GM03348 (cell line): ENCODE data around the gene NFIC.
"Not testable (repeated sequence)": the region's sequence is repeated elsewhere in the genome, so short reads cannot be mapped to it uniquely, and the experiment has no call there.

Experiments used
- DNase-seq: peaks from one replicate; pipeline ENCODE4 v3.0.0; 2012; ENCODE audit warnings: low spot score

NFIC gene

GRCh38 chr19:3426433-3426832, 60.0 kb downstream of the NFIC start:
- no peak for DNase-seq

- DNase-seq, result not testable (repeated sequence)
Measured at GRCh38 chr19:3430366-3430680, 63.9 kb downstream of the NFIC start.

- DNase-seq, result no peak
Measured at GRCh38 chr19:3431760-3432397, 65.5 kb downstream of the NFIC start.

DNA sequence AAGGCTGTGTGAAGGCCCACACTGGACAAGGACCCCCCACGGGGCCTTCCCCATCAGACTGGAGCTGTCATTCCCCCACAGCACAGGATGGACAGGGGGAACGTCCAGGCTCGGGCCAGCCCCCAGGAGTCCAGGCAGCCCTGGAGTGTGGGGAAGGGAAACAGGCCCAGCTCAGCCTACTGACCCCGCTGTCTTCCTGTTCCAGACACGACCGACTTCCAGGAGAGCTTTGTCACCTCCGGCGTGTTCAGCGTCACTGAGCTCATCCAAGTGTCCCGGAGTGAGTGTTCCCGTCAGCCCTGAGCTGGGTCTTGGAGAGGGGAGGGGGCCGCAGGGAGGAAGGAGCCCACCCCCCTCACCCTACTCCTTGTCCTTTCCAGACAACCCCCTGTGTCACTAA, 66.9 kb downstream of the NFIC start:
- no peak for DNase-seq

DNA sequence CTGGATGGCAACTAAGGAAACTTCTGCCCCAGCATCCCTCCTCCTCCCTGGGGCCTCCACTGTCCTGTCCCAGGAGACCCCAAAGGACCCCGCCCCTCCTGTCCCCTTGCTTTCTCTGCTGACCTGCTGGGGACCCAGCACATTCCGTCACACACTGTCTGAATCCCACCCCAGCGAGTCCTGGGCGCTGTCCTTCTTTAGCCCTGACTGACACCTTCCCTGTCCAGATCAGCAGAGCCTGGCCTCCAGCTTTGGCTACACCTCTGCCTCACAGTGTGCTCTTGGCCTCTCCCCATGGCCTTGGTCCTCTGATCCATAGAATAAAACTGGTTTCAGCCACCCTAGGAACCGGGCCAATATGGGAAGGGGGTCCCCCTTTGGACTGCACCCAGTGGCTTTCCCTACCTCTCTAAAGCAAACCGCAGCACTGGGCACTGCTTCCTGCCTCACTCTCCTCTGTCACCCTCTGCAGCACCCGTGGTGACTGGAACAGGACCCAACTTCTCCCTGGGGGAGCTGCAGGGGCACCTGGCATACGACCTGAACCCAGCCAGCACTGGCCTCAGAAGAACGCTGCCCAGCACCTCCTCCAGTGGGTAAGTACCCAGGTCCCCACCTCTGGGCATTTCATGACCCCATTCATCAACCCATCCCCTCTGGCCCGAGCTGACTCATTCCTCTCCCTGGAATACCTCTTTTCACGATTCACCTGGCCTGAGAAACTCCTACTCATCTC, 67.6 kb downstream of the NFIC start:
- no peak for DNase-seq

DNA sequence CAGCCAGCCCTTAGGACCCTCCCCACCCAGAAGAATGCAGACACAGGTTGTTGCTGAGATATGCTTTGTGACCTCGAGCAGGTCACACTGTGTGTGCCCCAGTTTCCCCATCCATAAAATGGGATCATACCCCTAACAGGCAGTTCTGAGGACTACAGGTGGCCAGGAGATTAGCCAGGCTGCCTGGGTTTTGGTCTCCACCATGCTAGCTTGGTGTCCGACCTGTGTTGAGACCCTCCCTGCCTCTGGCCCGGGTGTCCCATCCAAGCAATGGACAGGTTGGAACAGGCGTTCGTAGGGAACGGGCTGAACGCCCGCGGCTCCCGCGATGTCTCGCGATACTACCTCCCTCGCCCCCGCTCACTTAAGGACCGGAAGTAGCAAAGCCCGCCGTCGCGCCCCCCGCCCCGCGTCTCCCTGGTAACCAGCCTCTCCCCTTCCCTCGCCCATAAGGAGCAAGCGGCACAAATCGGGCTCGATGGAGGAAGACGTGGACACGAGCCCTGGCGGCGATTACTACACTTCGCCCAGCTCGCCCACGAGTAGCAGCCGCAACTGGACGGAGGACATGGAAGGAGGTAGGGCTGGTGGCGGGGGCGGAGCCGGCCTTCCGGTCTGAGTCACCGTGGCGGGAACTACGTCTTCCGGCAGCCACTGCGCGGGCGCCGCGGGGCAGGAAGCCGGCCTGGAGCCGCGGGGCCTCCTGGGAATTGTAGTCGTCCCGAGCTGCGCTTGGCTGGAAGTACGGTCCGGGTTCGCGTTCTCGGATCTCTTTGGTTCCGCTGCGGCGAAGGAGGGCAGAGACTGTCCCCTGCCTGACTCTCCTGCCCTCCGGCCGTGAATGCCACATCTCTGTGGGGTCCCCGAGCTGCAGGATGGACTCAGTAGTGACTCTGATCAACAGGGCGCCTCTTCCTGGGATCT, 68.5 kb downstream of the NFIC start:
- peak; percentile 99 for DNase-seq

DNA sequence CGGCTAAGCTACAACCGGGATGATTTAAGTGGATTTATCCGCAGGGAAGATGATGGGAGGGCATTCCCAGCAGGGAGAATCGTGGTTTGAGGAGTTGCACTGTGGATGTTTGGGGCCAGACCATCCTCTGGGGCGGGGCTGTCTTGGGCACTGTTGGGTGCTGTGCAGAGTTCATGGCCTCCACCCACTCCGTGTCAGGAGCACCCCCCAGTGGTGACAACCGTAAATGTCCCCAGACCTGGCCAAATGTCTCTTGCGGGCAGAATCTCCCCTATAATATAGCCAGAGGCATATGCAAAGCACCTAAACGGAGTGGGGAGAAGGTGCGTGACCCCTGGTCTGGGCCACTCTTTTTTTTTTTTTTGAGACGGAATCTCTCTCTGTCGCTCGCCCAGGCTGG, 73.7 kb downstream of the NFIC start:
- peak; percentile 57 for DNase-seq

- no peak for DNase-seq
Measured at GRCh38 chr19:3441089-3441985, 75.0 kb downstream of the NFIC start.

- no peak for DNase-seq
Measured at GRCh38 chr19:3441986-3442329, 75.6 kb downstream of the NFIC start.

- no peak for DNase-seq
Measured at GRCh38 chr19:3442487-3443071, 76.2 kb downstream of the NFIC start.

DNA sequence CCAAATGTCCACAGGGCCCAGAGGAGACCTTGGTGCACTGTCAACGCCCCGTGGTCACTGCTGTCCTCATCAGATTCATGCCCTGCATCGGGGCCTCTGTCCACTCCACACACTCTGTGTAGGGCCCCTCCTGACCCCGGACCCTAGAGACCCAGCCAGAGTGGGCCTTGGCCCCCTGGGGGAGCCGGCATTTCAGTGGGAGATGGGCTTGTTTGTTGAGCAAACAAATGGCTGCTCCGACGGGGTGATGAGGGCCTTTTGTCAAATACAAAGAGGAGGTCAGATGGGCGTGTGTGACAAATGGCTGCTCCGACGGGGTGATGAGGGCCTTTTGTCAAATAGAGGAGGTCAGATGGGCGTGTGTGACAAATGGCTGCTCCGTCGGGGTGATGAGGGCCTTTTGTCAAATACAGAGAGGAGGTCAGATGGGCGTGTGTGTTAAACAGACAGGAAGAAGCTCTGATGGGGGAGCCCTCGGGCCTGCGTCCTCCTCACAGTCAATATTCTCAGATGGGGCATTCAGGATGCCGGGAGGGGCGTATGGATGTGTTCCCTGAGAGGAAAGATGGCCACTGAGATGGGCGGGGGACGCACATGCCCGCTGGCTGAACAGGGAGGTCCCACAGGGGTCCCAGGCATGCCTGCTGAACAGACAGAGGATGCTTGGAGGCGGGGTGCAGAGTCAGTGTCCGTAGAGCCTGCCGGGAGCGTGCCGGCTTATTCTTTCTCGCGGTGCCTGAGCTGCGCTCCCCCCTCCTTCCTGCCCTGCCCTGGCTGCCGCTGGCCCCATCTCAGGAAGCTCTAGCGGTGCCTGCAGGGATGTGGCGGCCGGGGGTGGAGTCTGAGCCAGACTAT, 77.7 kb downstream of the NFIC start:
- DNase-seq, result no peak

GRCh38 chr19:3444695-3445234, 78.4 kb downstream of the NFIC start:
- DNase-seq, result no peak

GRCh38 chr19:3446657-3447056, 80.3 kb downstream of the NFIC start:
- not testable (repeated sequence) for DNase-seq

DNA sequence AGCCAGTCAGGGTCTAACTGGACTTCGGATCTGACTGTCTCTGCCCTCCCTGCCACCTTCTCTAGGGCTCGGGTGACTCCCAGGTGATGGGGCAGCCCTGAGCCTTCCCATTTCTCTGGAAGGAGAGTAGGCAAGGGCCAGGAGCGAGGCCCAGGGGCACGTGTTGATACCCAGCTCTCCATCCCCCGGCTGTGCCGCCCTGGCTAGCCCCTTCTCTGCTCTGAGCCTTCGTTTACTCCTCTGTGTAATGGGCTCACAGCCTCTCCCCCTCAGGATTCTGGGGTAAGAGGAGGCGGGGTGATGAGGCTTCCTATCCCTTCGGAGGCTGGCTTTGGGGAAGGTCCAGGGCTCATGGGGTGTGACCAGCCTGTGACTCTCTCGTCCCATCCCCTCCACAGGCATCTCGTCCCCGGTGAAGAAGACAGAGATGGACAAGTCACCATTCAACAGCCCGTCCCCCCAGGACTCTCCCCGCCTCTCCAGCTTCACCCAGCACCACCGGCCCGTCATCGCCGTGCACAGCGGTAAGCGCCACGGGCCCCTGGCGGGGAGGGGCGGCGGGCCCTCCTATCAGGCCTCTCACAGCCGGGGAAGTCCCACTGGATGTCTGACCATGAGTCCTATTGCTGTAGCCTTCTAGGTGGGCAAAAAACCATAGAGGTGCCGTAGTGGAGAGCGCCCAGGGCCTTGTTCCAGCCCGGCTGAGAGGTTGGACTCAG, 82.4 kb downstream of the NFIC start:
- no peak for DNase-seq

GRCh38 chr19:3450796-3451411, 84.5 kb downstream of the NFIC start:
- peak; percentile 85 for DNase-seq

- DNase-seq, result no peak
Measured at GRCh38 chr19:3451451-3451866, 85.1 kb downstream of the NFIC start.

- no peak for DNase-seq
Measured at GRCh38 chr19:3452171-3452941, 86.0 kb downstream of the NFIC start.

GRCh38 chr19:3452942-3453214, 86.5 kb downstream of the NFIC start:
- not testable (repeated sequence) for DNase-seq

DNA sequence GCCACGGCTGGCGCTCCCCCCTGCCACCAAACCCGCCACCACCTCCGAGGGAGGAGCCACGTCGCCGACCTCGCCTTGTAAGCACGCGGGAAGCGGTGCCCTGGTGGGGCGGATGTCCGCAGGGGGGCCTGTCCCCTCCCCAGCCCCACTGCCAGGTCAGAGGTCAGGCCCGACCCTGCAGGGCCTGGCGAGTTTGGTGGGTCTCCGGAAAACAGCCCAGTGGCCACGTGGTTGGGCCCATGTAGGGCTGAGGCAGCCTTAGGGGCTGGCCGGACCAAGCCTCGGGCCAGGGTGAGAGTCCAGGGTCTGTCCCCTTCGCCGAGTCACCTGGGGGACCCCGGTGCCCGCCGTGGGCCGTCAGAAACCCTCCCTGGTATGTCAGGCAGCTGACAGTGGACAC, 87.5 kb downstream of the NFIC start:
- no peak for DNase-seq
